DOHH2 (cell line): ENCODE data around the gene KRI1.

ENCODE experiments used
- H3F3A ChIP-seq: fragments of 200-600 bp; sonication (generic), shearing (Covaris generic); 2 replicates; pipeline ENCODE4 v1.6.0; 2016; ENCODE audit warnings: antibody characterized with exemption, mild to moderate bottlenecking; ENCODE audit not compliant: control insufficient read depth, insufficient read depth
- H3K27ac ChIP-seq: fragments of 200-600 bp; sonication (generic); 2 replicates; pipeline ENCODE4 v1.5.1; 2014; ENCODE audit warnings: low read depth, mild to moderate bottlenecking, low read length, moderate library complexity
- H3K27me3 ChIP-seq: fragments of 200-600 bp; sonication (generic); 2 replicates; pipeline ENCODE4 v1.6.1; 2014; ENCODE audit warnings: mild to moderate bottlenecking, low read length, mixed read lengths; ENCODE audit not compliant: control insufficient read depth
- H3K36me3 ChIP-seq: fragments of 200-600 bp; sonication (generic); 2 replicates; pipeline ENCODE4 v1.6.1; 2014; ENCODE audit warnings: mild to moderate bottlenecking, low read length, moderate library complexity, mixed read lengths; ENCODE audit not compliant: control insufficient read depth
- H3K4me1 ChIP-seq: fragments of 200-600 bp; sonication (generic); 2 replicates; pipeline ENCODE4 v1.6.1; 2014; ENCODE audit warnings: mild to moderate bottlenecking, low read length, mixed read lengths; ENCODE audit not compliant: control insufficient read depth
- H3K4me2 ChIP-seq: fragments of 200-600 bp; sonication (generic); 2 replicates; pipeline ENCODE4 v1.6.0; 2014; ENCODE audit warnings: mild to moderate bottlenecking, low read length, moderate library complexity
- H3K4me3 ChIP-seq: fragments of 200-600 bp; sonication (generic); 2 replicates; pipeline ENCODE4 v1.5.1; 2014; ENCODE audit warnings: mild to moderate bottlenecking, low read length, mixed read lengths
- H3K79me2 ChIP-seq: fragments of 200-600 bp; sonication (generic); 2 replicates; pipeline ENCODE4 v1.6.1; 2014; ENCODE audit warnings: mild to moderate bottlenecking, low read length, mixed read lengths; ENCODE audit not compliant: control insufficient read depth
- H3K9me2 ChIP-seq: fragments of 200-600 bp; sonication (generic); replicated peaks from 2 replicates; pipeline ENCODE4 v1.6.1; 2014; ENCODE audit warnings: mild to moderate bottlenecking, low read length, mixed read lengths; ENCODE audit not compliant: control insufficient read depth
- H3K9me3 ChIP-seq: fragments of 200-600 bp; sonication (generic); 2 replicates; pipeline ENCODE4 v1.6.1; 2014; ENCODE audit warnings: antibody characterized with exemption, low read length, mixed read lengths; ENCODE audit not compliant: control insufficient read depth, insufficient read depth
- H4K20me1 ChIP-seq: fragments of 200-600 bp; sonication (generic); 2 replicates; pipeline ENCODE4 v1.6.0; 2014; ENCODE audit warnings: low read depth, mild to moderate bottlenecking, antibody characterized with exemption, low read length, moderate library complexity; ENCODE audit not compliant: control insufficient read depth, insufficient read depth
- EZH2phosphoT487 ChIP-seq: fragments of 200-600 bp; sonication (generic); IDR thresholded peaks from 2 replicates; pipeline ENCODE4 v1.6.1; 2017; ENCODE audit warnings: borderline replicate concordance, mild to moderate bottlenecking, antibody characterized with exemption, low read length, moderate library complexity, mixed read lengths
- TF ChIP-seq, protein P1 (sequence below): fragments of 200-600 bp; sonication (generic); IDR thresholded peaks from one replicate; pipeline ENCODE4 v1.5.1; 2014; ENCODE audit warnings: antibody characterized with exemption, mild to moderate bottlenecking, low read depth, low read length; ENCODE audit not compliant: poor library complexity, severe bottlenecking

KRI1 gene

DNA sequence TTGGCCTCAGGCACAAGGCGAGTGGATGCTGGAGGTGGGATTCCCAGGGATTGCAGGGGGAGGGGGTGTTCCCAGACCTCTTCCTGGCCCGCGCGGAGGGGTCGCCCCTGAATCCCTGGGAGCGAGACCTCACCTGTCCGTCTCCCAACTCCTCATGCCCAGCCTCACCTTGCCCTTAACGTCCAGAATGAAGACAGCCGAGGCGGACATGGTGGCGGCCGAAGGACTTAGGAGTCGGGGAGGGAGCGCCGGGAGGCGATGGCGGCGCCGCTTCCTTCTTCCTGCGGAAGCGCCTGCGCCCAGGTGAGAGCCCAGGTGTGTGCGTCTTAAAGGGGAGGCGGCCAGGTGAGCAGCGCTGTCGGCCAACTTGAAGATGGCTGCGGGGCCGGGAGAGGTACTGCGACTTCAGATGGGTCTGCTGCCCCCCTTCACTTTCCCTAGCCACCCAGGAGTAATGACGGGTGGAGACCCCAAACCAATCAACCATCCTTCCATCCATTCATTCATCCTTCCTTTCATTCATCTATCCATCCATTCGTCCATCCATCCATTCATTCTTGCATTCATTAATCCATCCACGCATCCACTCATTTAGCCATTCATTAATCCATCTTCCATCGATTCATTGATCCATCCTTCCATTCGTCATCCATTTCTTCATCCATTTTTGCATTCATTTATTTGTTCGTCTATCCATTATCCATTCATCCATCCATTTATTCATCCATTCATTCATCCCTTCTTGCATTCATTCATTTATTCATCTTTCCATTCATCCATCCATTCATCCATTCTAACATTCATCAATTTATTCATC lies 21.4 kb upstream of the KRI1 start, which contains the start of gene AP1M2:
AP1M2 (minus strand) TSS at position 291 of the 817 bp plus-strand sequence; CDS start at position 210, 81 bp downstream.
- no peaks in the 10 kb centered on the region for H4K20me1 ChIP-seq
- H3K27ac ChIP-seq, result no peak within 1 kb of the TSS
- TF ChIP-seq, protein P1, sequence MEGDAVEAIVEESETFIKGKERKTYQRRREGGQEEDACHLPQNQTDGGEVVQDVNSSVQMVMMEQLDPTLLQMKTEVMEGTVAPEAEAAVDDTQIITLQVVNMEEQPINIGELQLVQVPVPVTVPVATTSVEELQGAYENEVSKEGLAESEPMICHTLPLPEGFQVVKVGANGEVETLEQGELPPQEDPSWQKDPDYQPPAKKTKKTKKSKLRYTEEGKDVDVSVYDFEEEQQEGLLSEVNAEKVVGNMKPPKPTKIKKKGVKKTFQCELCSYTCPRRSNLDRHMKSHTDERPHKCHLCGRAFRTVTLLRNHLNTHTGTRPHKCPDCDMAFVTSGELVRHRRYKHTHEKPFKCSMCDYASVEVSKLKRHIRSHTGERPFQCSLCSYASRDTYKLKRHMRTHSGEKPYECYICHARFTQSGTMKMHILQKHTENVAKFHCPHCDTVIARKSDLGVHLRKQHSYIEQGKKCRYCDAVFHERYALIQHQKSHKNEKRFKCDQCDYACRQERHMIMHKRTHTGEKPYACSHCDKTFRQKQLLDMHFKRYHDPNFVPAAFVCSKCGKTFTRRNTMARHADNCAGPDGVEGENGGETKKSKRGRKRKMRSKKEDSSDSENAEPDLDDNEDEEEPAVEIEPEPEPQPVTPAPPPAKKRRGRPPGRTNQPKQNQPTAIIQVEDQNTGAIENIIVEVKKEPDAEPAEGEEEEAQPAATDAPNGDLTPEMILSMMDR, result no peak
- no peak for TF ChIP-seq EZH2phosphoT487
- H3K27me3 ChIP-seq, result no peaks in the 10 kb centered on the region
- H3K36me3 ChIP-seq, result no peaks in the 10 kb centered on the region
- no peaks in the 10 kb centered on the region for H3K9me2 ChIP-seq
- no peaks in the 10 kb centered on the region for H3F3A ChIP-seq
- H3K79me2 ChIP-seq, result no peaks in the 10 kb centered on the region
- H3K4me1 ChIP-seq, result peaks cover 14% of the 10 kb centered on the region
- H3K4me2 ChIP-seq, result no peak within 1 kb of the TSS
- H3K9me3 ChIP-seq, result no peaks in the 10 kb centered on the region
- H3K4me3 ChIP-seq, result no peak within 1 kb of the TSS

DNA sequence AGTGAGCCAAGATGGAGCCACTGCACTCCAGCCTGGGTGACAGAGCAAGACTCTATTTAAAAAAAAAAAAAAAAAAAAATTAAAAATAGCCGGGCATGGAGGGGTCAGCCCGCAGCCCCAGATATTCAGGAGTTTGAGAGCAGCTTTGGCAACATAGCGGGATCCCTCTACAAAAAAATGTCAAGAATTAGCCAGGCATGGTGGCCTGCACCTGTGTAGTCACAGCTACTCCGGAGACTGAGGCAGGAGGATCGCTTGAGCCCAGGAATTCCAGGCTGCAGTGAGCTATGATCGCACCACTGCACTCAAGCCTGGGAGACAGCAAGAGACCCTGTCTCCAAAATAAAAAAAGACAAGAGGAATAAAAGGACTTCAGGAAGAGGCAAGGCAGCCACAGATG lies 20.6 kb upstream of the KRI1 start:
- no peaks in the 10 kb centered on the region for H4K20me1 ChIP-seq
- no peak overlapping the region for H3K27ac ChIP-seq
- no peaks in the 10 kb centered on the region for H3K36me3 ChIP-seq
- TF ChIP-seq, protein P1, result no peak
- no peak for TF ChIP-seq EZH2phosphoT487
- H3K4me3 ChIP-seq, result no peak overlapping the region
- H3K27me3 ChIP-seq, result no peaks in the 10 kb centered on the region
- no peaks in the 10 kb centered on the region for H3K79me2 ChIP-seq
- no peaks in the 10 kb centered on the region for H3F3A ChIP-seq
- peaks cover 7% of the 10 kb centered on the region for H3K4me1 ChIP-seq
- no peaks in the 10 kb centered on the region for H3K9me2 ChIP-seq
- no peaks in the 10 kb centered on the region for H3K9me3 ChIP-seq
- H3K4me2 ChIP-seq, result no peak overlapping the region

DNA sequence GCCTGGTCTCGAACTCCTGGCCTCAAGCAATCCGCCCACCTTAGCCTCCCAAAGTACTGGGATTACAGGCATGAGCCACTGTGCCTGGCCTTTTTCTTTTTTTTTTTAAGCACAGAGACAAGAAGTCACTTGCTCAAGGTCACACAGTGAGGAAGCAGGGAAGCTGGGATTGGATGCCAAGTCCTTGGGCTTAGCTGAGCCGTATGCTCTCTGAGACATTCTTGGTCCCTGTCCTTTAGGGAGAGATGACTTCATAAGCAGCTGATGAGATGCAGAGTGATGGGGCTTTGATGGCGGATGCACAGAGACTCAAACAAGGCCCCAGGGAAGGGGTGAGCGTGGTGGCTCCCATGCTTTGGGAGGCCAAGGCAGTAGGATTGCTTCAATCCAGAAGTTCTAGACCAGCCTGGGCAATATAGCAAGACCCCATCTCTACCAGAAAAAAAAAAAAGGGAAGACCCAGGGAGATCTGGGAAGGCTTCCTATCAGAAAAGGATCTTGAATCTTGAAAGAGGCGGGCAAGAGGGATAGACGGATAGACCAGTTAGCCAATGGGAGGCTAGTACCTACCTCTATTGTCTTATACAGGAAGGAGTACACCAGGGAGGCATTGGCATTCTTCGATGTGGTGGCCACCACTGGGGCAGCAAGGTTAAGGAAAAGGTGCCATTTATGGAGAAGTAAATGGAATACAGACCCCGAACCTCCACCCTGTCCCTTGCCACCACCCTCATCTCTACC lies 17.4 kb upstream of the KRI1 start:
- Histone ChIP-seq H3F3A (no peaks in the 10 kb centered on the region), H3K27me3 (no peaks in the 10 kb centered on the region), H3K79me2 (no peaks in the 10 kb centered on the region), H3K27ac (no peak overlapping the region), H3K4me3 (no peak overlapping the region), H3K36me3 (no peaks in the 10 kb centered on the region), H4K20me1 (no peaks in the 10 kb centered on the region), H3K9me2 (no peaks in the 10 kb centered on the region), H3K4me1 (peaks cover 11% of the 10 kb centered on the region), H3K9me3 (no peaks in the 10 kb centered on the region), H3K4me2 (no peak overlapping the region)
- TF ChIP-seq, protein P1, result no peak
- no peak for TF ChIP-seq EZH2phosphoT487
